IMR-90 (cell line): ENCODE measurements around the gene ABHD12. TPM values are rescaled to one million over a fixed set of nuclear protein-coding genes. Genes with fewer than 3 reads are reported as not detected.

ENCODE experiments used
- MAFK ChIP-seq: IDR thresholded peaks from 2 replicates; pipeline ENCODE4 v1.6.1; 2012; ENCODE audit warnings: low read depth, low read length, improper control_type of control experiment
- USF2 ChIP-seq: fragments of 150-350 bp; IDR thresholded peaks from 2 replicates; pipeline ENCODE4 v1.6.1; 2017; ENCODE audit warnings: mild to moderate bottlenecking, antibody characterized with exemption, low read length, low read depth
- polyA plus RNA-seq, 3 experiments: library from polyadenylated mRNA; depleted of rRNA; stranded (reverse); fragments of >200 nt; gene quantifications; 2 replicates each; pipeline ENCODE4 v1.2.3, GENCODE V29; 2012; ENCODE audit warnings: low replicate concordance in 1 of 3
- total RNA-seq: library from RNA; depleted of rRNA; stranded (reverse); fragments of >200 nt; gene quantifications from 2 replicates; pipeline ENCODE4 v1.2.3, GENCODE V29; 2012

The ABHD12 gene
- total and polyA plus RNA-seq, 2 of the 4 experiments (the other 2 are of a cell fraction), result 80.7 to 108 TPM

- no peak for TF ChIP-seq USF2
- no peak for TF ChIP-seq MAFK
Measured at GRCh38 chr20:25315418-25316210, 75.0 kb downstream of the ABHD12 start (continued).
